H9 (cell line): ENCODE data around the gene HES6. TPM values are rescaled to one million over a fixed set of nuclear protein-coding genes. Genes with fewer than 3 reads are reported as not detected.

Source experiments
- DNase-seq: peaks from one replicate; pipeline ENCODE4 v3.0.0-alpha.2; 2017
- H2AFZ ChIP-seq: one replicate; pipeline ENCODE4 v1.6.1; 2013; ENCODE audit warnings: mild to moderate bottlenecking, low read length, control low read depth, moderate library complexity
- H2AK5ac ChIP-seq: 2 replicates; pipeline ENCODE4 v1.6.1; 2013; ENCODE audit warnings: low read length, control low read depth, mixed read lengths; ENCODE audit not compliant: insufficient read length
- H2BK120ac ChIP-seq: one replicate; pipeline ENCODE4 v1.6.1; 2013; ENCODE audit warnings: low read depth, mild to moderate bottlenecking, low read length, control low read depth, inconsistent platforms; ENCODE audit not compliant: poor library complexity, severe bottlenecking
- H2BK12ac ChIP-seq: 2 replicates; pipeline ENCODE4 v1.6.1; 2013; ENCODE audit warnings: low read length, control low read depth, mixed read lengths, low read depth; ENCODE audit not compliant: insufficient read length
- H2BK15ac ChIP-seq: 2 replicates; pipeline ENCODE4 v1.6.1; 2013; ENCODE audit warnings: low read depth, low read length, control low read depth
- H2BK20ac ChIP-seq: one replicate; pipeline ENCODE4 v1.6.1; 2013; ENCODE audit warnings: low read depth, mild to moderate bottlenecking, low read length, control low read depth, inconsistent platforms; ENCODE audit not compliant: poor library complexity, severe bottlenecking
- H2BK5ac ChIP-seq: 2 replicates; pipeline ENCODE4 v1.6.1; 2013; ENCODE audit warnings: low read length, control low read depth, mixed read lengths; ENCODE audit not compliant: insufficient read length
- H3K14ac ChIP-seq: 2 replicates; pipeline ENCODE4 v1.6.1; 2013; ENCODE audit warnings: low read length, control low read depth; ENCODE audit not compliant: insufficient read depth
- H3K18ac ChIP-seq: 2 replicates; pipeline ENCODE4 v1.6.1; 2013; ENCODE audit warnings: low read depth, mild to moderate bottlenecking, mixed read lengths, low read length, control low read depth; ENCODE audit not compliant: insufficient read length
- H3K23ac ChIP-seq: 2 replicates; pipeline ENCODE4 v1.6.1; 2013; ENCODE audit warnings: low read length, control low read depth, mixed read lengths, low read depth; ENCODE audit not compliant: insufficient read length
- H3K23me2 ChIP-seq: 2 replicates; pipeline ENCODE4 v1.6.1; 2013; ENCODE audit warnings: low read depth, mild to moderate bottlenecking, mixed read lengths, low read length, control low read depth; ENCODE audit not compliant: insufficient read length, poor library complexity, severe bottlenecking
- H3K27ac ChIP-seq: 2 replicates; pipeline ENCODE4 v1.5.1; 2013; ENCODE audit warnings: low read length, control low read depth, mixed read lengths, low read depth; ENCODE audit not compliant: insufficient read length
- H3K27me3 ChIP-seq: 2 replicates; pipeline ENCODE4 v1.6.1; 2013; ENCODE audit warnings: low read length, control low read depth, inconsistent platforms; ENCODE audit not compliant: insufficient read depth
- H3K4ac ChIP-seq: 2 replicates; pipeline ENCODE4 v1.6.1; 2013; ENCODE audit warnings: low read depth, mild to moderate bottlenecking, control low read depth, inconsistent platforms, low read length, moderate library complexity
- H3K4me1 ChIP-seq: 2 replicates; pipeline ENCODE4 v1.6.1; 2013; ENCODE audit warnings: low read length, control low read depth, inconsistent platforms; ENCODE audit not compliant: insufficient read depth
- H3K4me2 ChIP-seq: 2 replicates; pipeline ENCODE4 v1.6.1; 2013; ENCODE audit warnings: low read length, control low read depth, mixed read lengths; ENCODE audit not compliant: insufficient read length, insufficient read depth
- H3K56ac ChIP-seq: 2 replicates; pipeline ENCODE4 v1.6.1; 2013; ENCODE audit warnings: low read depth, mild to moderate bottlenecking, mixed read lengths, low read length, control low read depth; ENCODE audit not compliant: insufficient read length
- H3K79me1 ChIP-seq: 2 replicates; pipeline ENCODE4 v1.6.1; 2013; ENCODE audit warnings: low read depth, mild to moderate bottlenecking, moderate library complexity, low read length, control low read depth, inconsistent platforms; ENCODE audit not compliant: insufficient read depth, poor library complexity, severe bottlenecking
- H3K79me2 ChIP-seq: 2 replicates; pipeline ENCODE4 v1.6.1; 2013; ENCODE audit warnings: low read length, control low read depth, inconsistent platforms; ENCODE audit not compliant: insufficient read depth
- H3K9ac ChIP-seq: 2 replicates; pipeline ENCODE4 v1.6.1; 2013; ENCODE audit warnings: low read length, control low read depth, mixed read lengths; ENCODE audit not compliant: insufficient read length; ENCODE audit errors: extremely low read depth
- H3K9me3 ChIP-seq: one replicate; pipeline ENCODE4 v1.6.1; 2013; ENCODE audit warnings: low read depth, low read length, inconsistent platforms; ENCODE audit not compliant: control insufficient read depth
- H3T11ph ChIP-seq: one replicate; pipeline ENCODE4 v1.6.1; 2013; ENCODE audit warnings: mild to moderate bottlenecking, low read length, control low read depth, inconsistent platforms
- H4K20me1 ChIP-seq: one replicate; pipeline ENCODE4 v1.6.1; 2013; ENCODE audit not compliant: control insufficient read depth, insufficient read length, insufficient read depth
- H4K5ac ChIP-seq: 2 replicates; pipeline ENCODE4 v1.6.1; 2013; ENCODE audit warnings: low read depth, mild to moderate bottlenecking, mixed read lengths, low read length, control low read depth; ENCODE audit not compliant: insufficient read length
- H4K8ac ChIP-seq: replicated peaks from 2 replicates; pipeline ENCODE4 v1.6.1; 2013; ENCODE audit warnings: low read length, control low read depth, mixed read lengths, low read depth; ENCODE audit not compliant: insufficient read length
- H4K91ac ChIP-seq: 2 replicates; pipeline ENCODE4 v1.6.1; 2013; ENCODE audit warnings: low read depth, mild to moderate bottlenecking, moderate library complexity, mixed read lengths, low read length, control low read depth; ENCODE audit not compliant: insufficient read length
- H3K27ac Mint-ChIP-seq, 3 experiments: 2 replicates in 2 of 3; 3 replicates in 1 of 3; pipeline ENCODE4 v1.8.0; 2020 to 2021; ENCODE audit warnings: mixed read lengths in 3 of 3, mild to moderate bottlenecking in 1 of 3, moderate library complexity in 1 of 3
- H3K27me3 Mint-ChIP-seq: 2 replicates; pipeline ENCODE4 v1.8.0; 2021; ENCODE audit warnings: low read depth, mild to moderate bottlenecking, moderate library complexity, mixed read lengths
- H3K36me3 Mint-ChIP-seq, 3 experiments: 2 replicates in 2 of 3; 3 replicates in 1 of 3; pipeline ENCODE4 v1.8.0; 2020 to 2021; ENCODE audit warnings: low read depth in 3 of 3, mixed read lengths in 3 of 3; ENCODE audit not compliant: insufficient read depth in 1 of 3
- H3K4me1 Mint-ChIP-seq, 2 experiments: 2 replicates each; pipeline ENCODE4 v1.8.0; 2020; ENCODE audit warnings: mixed read lengths in 2 of 2
- H3K4me3 Mint-ChIP-seq, 2 experiments: 2 replicates in 1 of 2; 3 replicates in 1 of 2; pipeline ENCODE4 v1.8.0; 2020 to 2021; ENCODE audit warnings: mild to moderate bottlenecking in 2 of 2, mixed read lengths in 2 of 2, moderate library complexity in 1 of 2
- H3K9me3 Mint-ChIP-seq, 2 experiments: 2 replicates in 1 of 2; 3 replicates in 1 of 2; pipeline ENCODE4 v1.8.0; 2020; ENCODE audit warnings: mild to moderate bottlenecking in 2 of 2, mixed read lengths in 2 of 2, moderate library complexity in 1 of 2
- WGBS: extraction: QIAGEN DNeasy Blood & Tissue Kit; methylation state at CpG from one replicate; pipeline ENCODE4 v1.1.7; 2013; ENCODE audit warnings: missing lambda C conversion rate, low lambda C conversion rate, mixed read lengths; ENCODE audit not compliant: insufficient read length; ENCODE audit errors: extremely low coverage; 5-methylcytosine and 5-hydroxymethylcytosine counted together
- total RNA-seq: library from RNA; stranded (reverse); gene quantifications from 2 replicates; pipeline ENCODE4 v1.2.1, GENCODE V29; 2021
- TF ChIP-seq, protein P1 (sequence below): fragments of 200-600 bp; sonication (generic); conservative IDR thresholded peaks from 3 replicates; pipeline ENCODE4 v1.8.0; 2021; ENCODE audit warnings: antibody characterized with exemption, mild to moderate bottlenecking

HES6 gene
- total RNA-seq, 1 experiment from 2014 or later = 27.1 TPM

DNA sequence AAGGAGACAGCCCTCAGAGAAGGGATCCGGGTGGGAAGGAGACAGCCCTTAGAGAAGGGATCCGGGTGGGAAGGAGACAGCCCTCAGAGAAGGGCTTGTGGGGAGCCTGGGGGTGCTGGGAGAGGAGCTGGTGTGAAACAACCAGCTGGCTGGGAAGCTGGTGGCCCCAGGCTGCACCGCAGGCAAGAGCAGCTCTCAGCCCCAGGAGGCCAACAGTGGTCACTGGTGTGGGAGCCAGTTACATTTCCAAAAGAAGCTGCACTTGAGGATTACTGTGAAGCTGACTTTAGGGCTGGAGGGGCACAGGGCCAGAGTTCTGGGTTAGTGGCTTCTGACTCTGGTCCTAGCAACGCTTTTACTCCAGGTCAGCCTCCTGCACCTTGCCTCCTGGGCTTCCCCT lies 3.3 kb downstream of the HES6 start:
- H3T11ph ChIP-seq = no peak overlapping the region
- no peak overlapping the region for H3K56ac ChIP-seq
- H3K4me2 ChIP-seq = no peak overlapping the region
- Mint-ChIP-seq H3K9me3 (peaks cover 0 to 2% of the 10 kb centered on the region in 2 experiments; a peak in 4 of 5 replicates), H3K36me3 (peaks cover 0 to 5% (median 3%) of the 10 kb centered on the region in 3 experiments; a peak in 4 of 7 replicates), H3K27me3 (peaks cover 67% of the 10 kb centered on the region), H3K4me3 (no peak overlapping the region), H3K4me1 (peaks cover 1 to 2% of the 10 kb centered on the region in 2 experiments; a peak in 3 of 4 replicates), H3K27ac (no peak overlapping the region)
- no peaks in the 10 kb centered on the region for H3K79me1 ChIP-seq
- no peak overlapping the region for H2AK5ac ChIP-seq
- no peak overlapping the region for H3K4ac ChIP-seq
- TF ChIP-seq, protein P1, sequence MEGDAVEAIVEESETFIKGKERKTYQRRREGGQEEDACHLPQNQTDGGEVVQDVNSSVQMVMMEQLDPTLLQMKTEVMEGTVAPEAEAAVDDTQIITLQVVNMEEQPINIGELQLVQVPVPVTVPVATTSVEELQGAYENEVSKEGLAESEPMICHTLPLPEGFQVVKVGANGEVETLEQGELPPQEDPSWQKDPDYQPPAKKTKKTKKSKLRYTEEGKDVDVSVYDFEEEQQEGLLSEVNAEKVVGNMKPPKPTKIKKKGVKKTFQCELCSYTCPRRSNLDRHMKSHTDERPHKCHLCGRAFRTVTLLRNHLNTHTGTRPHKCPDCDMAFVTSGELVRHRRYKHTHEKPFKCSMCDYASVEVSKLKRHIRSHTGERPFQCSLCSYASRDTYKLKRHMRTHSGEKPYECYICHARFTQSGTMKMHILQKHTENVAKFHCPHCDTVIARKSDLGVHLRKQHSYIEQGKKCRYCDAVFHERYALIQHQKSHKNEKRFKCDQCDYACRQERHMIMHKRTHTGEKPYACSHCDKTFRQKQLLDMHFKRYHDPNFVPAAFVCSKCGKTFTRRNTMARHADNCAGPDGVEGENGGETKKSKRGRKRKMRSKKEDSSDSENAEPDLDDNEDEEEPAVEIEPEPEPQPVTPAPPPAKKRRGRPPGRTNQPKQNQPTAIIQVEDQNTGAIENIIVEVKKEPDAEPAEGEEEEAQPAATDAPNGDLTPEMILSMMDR = no peak
- H4K20me1 ChIP-seq = no peaks in the 10 kb centered on the region
- no peak overlapping the region for H3K9ac ChIP-seq
- DNase-seq = no peak
- H3K18ac ChIP-seq = no peak overlapping the region
- no peak overlapping the region for H2AFZ ChIP-seq
- no peak overlapping the region for H2BK120ac ChIP-seq
- H3K14ac ChIP-seq = no peak overlapping the region
- H2BK15ac ChIP-seq = no peak overlapping the region
- H3K79me2 ChIP-seq = no peaks in the 10 kb centered on the region; the same call in 1 of the 2 replicates
- H2BK5ac ChIP-seq = no peak overlapping the region
- WGBS = no CpG with 5 or more reads among the region's 4 CpGs
- no peak overlapping the region for H2BK20ac ChIP-seq
- H2BK12ac ChIP-seq = no peak overlapping the region
- H3K23me2 ChIP-seq = peaks cover 6% of the 10 kb centered on the region
- H3K4me1 ChIP-seq = no peaks in the 10 kb centered on the region
- no peak overlapping the region for H3K23ac ChIP-seq
- no peaks in the 10 kb centered on the region for H3K9me3 ChIP-seq
- peaks cover 15% of the 10 kb centered on the region; the same call in 1 of the 2 replicates for H3K27me3 ChIP-seq
- H4K5ac ChIP-seq = no peak overlapping the region
- H3K27ac ChIP-seq = no peak overlapping the region
- no peak overlapping the region for H4K8ac ChIP-seq
- no peak overlapping the region for H4K91ac ChIP-seq
